Stimulated activated CD8-positive, alpha-beta memory T cell treated with anti-CD3 and anti-CD28 coated beads, Interleukin-12 subunit alpha, Interleukin-12 subunit beta, amount 100 ng/mL, for 1 hour (primary cell): ENCODE measurements around the gene CCDC175.

ENCODE experiments used
- DNase-seq: peaks from one replicate; pipeline ENCODE4 v3.0.0-alpha.2; 2020; ENCODE audit warnings: low read depth

CCDC175 gene

DNA sequence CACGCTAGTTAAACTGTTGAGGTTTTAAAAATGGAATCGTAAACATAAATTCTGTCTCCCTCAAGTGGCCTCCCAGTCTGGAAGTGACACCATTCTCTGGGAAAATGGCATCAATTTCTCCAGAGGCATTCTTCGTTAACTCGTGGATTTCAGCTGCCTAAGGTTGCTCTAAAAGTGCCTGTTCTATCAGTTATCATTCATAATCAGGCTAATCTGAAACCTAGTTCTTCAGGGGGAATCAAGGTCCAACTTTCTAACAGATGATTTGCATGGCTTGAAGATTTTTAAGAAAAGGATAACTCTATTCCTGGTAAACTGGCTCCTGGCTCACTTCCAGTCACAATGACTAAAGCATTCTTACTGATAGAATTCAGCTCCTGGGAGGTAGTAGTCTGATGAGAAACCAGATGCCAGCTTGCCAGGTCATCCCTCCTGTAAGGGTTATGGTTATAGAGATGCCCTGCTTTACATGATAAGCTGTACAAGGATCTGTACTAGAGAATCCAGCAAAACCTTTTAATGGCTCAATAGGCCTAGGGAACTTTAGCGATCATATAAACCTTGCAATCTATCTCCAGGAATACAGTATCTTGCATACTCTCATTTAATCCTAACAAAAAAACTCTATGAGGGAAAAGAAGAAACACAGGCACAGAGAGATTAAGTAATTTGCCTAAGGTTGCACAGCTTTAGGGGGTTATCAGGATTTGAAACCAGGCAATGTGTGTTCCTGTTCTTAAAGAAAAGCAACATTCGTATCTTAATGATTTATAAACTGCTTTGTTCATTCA is 93.9 kb downstream of the CCDC175 start:
- DNase-seq = no peak

DNA sequence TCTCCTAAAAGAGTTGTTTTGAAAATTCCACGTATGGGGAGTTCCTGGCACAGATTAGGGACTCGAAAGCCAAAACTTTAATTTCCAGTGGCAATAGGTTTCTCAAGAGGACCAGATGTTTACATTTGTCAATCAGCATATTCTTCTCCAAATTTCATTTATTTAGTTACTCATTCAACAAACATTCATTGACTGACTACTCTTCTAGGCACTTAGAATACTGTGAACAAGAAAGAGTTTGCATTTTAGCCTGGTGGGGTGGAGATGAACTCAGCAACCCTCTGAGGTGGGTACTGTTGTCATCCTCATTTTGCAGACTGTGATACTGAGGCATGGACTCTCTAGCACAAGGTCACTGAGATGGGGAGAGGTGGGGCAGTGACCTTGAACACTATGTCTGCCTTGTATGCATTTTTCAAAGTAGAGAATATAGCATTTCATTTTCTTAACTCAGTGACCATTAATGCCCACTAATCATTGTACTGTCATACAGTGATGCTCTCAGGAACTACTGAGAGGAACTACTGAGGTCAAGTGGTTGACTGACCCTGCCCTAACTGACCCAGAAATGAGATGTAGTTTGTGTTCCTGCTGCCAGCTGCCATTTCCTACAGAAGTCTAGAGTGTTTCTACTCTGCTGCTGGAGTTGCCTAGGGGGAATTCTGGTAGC is 94.6 kb downstream of the CCDC175 start:
- no peak for DNase-seq

DNA sequence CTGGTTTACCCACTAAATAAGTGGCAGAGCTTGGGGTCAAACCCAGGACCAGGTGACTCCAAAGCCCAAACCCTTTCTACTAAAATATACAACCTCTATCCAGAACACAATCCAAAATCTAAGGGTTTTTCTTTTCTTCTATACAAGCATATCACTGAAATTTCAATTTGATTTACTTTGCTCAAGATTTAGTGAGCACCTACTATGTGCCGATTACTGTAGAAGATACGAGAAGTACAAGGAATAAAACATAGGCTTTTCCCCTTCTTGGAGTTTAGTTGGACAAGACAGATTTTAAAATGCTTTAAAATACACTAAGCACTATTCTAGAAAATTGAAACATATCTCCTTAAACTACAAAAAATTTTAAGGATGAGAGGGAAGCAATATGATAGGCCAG is 95.2 kb downstream of the CCDC175 start:
- DNase-seq = no peak

DNA sequence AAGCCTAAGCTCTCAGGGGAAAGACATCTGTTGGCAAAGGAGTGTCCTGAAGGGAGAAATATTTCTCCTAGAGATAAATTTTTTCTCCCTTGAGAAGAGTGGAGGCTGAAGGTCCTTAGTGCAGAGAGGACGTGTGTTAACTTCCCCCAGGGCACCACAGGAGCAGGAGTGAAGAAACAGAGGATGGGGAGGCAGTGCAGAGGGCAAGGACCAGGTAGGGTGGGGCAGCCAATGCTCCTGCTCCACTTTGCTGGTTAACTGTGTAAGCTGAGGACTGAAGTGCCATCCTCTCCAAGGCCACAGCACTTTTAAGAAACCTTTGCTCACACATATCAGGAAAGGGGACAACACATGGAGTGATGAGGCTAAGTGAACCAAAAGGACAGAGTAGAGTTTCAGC is 96.4 kb downstream of the CCDC175 start:
- no peak for DNase-seq

DNA sequence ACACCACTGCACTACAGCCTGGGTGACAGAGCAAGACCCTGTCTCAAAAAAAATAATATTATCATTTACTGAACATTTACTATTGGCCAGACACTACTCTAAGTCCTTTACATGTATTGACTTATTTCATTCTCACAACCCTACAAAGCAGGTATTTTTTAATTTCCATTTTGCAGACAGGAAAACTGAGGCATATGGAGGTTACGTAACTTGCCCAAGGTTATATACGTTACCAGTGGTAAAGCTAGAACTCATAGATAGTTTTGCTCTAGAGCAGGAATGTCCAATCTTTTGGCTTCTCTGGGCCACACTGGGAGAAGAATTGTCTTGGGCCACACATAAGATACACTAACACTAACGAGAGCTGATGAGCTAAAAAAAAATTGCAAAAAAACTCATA is 98.1 kb downstream of the CCDC175 start:
- no peak for DNase-seq

DNA sequence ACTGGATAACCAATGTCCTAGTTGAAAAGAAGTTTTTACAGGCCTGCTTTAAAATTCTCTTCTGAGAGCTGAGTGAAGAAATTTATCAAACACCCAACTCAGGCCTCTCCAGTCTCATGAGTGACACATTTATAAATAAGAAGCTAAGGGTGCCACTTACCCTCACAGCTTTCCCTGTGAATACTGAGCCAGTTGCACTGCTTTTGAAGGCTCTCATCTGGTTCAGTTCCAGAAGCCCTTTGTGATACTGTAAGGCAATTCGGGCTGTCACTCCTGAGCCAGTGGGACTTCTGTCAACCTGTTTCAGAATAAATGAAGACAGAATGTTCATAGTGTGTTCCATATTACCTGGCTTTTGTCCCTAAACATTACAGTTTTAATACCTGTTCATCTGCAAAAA is 100.9 kb downstream of the CCDC175 start:
- no peak for DNase-seq

DNA sequence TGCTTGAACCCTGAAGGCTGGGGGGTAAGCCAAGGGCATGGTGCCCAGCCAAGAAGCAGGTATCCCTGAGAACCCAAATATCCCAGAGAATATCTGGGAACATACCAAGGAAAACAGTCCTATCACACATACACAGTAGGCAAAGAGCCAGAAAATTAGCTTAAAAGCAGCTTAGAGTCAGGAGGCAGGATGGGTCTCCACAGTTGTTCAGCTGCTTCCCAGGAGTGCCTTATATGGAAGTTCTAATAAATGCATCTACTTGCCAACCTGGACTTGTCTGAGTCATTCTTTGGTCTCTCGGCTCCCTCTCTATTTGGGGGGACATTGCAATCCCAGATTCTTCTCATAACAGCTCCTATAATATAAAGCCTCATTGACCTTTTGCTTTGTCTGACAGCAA is 102.4 kb downstream of the CCDC175 start:
- no peak for DNase-seq

DNA sequence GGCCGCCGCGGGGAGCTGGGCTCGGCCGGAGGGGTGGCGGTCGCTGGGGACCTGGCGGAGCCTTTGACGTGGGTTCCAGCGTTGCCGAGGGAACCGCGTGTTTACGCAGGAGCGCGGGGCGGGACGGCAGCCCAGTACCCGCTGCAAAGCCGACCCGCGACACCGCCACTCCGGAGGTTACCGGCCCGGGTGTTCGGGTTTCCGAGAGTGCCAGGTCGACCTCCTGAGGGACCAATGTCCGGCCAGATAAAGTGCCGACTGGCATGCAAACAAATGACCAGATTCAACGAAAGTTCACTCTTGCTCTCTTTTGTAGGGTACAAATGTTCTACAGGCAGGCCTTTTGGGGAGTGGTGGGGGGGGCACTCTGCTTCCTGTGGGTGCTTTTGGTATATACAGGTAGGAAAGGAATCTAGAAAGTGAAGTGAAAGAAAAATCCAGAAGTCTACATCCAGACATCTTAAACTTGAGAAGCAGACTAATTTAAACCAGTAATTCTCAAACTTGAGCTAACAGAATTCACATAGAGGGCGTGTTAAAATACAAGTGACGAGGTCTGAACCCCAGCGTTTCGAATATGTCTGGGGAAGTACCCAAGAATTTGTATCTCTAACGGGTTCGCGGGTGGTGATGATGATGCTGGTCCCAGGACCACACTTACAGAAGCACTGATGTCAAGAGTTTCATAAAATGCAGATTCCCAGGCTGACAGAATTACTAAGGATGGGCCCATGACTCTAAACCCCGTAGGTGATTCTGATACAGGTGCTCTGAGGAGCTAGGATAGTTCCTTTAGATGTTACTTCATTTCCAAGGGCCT is 111.1 kb downstream of the CCDC175 start, which contains the start of gene GPR135:
Gene GPR135 (minus strand): TSS at position 65 of the 820 bp plus-strand sequence. CDS start 154 bp downstream, outside the sequence.
- DNase-seq = no peak

DNA sequence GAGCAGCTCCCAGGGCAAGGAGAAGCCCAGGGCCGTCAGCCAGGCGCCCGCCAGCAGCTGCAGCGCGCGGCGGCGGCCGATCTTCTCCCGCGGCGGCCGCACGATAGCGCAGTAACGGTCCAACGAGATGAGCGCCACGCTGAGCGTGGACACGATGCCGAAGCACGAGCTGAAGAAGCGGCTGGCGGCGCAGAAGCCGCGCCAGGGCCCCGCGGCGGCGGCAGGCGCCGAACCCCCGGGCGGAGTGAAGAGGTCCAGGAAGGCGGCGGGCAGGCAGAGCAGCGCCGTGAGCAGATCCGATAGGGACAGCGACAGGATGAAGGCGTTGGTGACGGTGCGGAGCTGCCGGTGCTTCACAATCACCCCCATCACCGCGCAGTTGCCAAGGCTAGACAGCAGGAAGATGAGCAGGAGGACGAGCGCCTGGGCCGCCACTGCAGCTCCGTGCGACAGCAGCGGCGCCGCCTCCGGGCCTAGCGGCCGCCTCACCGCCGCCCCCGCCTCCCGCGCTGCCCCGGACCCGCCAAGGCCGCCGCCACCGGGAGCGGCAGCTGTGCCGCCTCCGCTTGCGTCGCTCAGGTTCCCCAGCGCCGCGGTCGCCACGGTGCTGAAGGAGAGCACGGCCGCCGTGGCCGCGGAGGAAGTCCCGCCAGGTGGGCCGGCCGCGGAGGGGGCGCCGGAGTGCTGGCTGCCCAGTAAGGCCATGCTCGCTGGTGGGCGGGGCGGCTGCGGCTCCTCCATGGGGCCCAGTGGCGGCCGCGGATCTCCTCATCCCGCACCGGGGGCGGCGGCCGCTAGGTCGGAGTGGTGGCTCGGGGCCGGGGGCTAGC is 111.9 kb downstream of the CCDC175 start:
- DNase-seq = no peak

DNA sequence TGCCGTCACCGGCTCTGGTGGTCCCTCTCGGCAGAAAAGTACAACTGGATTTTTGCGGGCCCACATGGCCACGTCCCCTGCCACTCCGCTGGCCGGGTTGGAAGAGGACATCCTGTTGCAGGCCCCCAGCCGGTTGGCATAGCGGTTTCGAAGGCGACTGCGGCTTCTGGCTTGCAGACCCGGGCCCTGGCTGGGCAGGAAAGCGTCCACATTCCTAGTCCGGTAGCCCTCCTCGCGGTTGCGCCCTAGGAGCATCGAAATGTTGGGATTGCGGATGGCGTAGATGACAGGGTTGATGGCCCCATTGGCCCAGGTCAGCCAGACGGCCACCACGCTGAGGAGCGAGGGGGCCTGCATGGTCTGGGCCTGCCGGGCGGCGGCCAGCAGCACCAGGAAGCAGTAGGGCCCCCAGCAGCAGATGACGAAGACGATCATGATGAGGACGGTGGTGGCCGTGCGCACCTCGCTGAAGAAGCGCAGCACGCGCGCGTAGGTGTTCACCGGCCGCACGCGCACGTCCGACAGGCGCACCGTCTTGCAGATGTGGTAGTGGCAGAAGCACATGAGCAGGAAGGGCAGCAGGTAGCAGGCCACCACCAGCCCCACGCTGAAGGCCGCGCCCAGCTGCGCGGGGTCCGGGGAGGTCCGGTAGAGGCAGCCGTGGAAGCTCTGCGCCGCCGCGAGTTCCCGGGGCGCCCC is 112.7 kb downstream of the CCDC175 start:
- no peak for DNase-seq

DNA sequence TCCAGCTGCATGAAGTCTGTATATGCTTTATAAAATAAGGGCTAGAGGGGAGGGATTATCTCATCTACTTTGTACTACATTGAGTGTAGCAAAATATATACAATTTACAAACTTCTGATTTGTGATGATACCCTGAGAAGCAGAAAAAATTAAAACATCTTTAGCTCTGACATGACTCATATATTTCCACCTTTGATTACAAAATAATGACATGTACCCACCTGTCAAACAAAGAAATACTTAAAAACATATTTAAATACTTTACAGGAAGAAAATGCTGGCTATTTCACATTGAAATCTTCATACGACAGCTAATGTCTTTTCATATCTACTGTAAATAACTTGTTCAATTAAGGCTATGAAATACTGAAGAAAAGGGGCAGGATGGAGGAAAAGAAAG is 114.7 kb downstream of the CCDC175 start:
- DNase-seq = no peak

DNA sequence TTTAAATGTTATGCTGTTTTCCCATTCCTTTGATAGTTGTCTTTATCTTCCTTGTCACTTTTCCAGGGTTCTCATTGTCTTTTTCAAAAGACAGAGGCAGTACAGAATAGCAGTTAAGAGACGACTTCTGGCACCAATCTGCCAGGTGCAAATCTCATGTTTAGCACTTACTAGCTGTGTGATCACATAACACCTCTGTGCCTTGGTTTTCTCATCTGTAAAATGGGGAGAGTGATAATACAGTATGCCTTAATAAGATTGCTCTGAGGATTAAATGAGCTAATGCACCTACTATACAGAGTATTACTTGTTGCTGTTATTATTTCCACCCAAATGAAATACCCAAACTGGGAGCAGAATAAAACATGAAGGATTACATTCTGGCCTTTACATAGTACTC is 116.2 kb downstream of the CCDC175 start:
- DNase-seq = no peak

DNA sequence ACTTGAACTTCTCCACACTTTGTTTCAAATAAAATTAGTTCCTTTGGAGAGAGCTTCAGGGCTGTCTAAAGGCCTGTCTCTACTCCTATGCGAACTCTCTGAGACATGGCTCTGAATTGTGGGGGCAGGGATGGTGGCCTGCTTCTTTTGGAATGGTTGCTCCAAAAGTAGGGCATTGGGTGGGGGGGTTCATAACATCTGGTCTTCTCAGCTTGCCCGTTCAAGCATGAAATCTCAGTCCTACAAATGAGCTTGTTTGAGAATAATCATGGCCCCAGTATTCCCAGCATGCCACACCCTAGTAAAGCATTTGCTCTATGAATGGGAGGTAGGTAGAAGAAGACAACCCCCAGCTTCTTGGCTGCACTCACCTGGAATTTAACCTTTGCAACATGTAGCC is 118.1 kb downstream of the CCDC175 start:
- DNase-seq = no peak

DNA sequence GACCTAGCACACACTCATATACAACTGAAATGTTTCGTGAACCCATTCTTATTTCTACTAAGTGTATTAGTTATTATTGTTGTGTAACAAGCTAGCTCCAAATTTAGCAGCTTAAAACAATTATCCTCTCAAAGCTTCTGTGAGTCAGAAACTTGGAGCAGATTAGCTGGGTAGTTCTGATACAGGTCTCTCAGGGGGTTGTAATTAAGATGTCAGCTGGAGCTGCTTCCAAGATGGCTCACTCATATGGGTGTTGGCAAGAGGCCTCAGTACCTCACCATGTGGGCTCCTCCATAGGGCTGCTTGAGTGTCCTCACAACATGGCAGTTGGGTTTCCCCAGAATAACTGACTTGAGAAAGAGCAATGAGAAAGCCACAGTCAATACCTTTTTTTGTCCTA is 121.2 kb downstream of the CCDC175 start:
- DNase-seq = no peak
